NCI-H1105 (cell line): ENCODE results near the gene HSPB9.

ENCODE experiments used
- DNase-seq: peaks from one replicate; lab custom pipeline; 2025; lab: John Stamatoyannopoulos, UW

The HSPB9 gene

GRCh38 chr17:42101513-42102292 is 20.9 kb upstream of the HSPB9 start:
- DNase-seq: no peak

GRCh38 chr17:42103221-42103954 is 19.2 kb upstream of the HSPB9 start:
- DNase-seq: no peak

- DNase-seq: no peak
Observed at GRCh38 chr17:42104264-42104663, 18.3 kb upstream of the HSPB9 start.

DNA sequence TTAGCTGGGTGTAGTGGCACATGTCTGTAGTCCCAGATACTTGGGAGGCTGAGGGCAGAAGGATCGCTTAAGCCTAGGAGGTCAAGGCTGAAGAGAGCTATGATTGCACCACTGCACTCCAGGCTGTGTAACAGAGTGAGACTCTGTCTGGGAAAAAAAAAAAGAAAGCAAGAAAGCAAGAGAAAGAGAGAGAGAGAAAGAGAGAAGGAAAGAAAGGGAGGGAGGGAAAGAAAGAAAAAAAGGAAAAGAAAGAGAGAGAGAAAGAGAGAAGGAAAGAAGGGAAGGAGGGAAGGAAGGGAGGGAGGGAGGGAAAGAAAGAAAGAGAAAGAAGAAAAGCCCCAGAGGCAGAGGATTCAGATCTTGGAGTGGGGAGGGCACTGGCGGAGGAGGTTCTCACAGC is 16.6 kb upstream of the HSPB9 start:
- no peak for DNase-seq

DNA sequence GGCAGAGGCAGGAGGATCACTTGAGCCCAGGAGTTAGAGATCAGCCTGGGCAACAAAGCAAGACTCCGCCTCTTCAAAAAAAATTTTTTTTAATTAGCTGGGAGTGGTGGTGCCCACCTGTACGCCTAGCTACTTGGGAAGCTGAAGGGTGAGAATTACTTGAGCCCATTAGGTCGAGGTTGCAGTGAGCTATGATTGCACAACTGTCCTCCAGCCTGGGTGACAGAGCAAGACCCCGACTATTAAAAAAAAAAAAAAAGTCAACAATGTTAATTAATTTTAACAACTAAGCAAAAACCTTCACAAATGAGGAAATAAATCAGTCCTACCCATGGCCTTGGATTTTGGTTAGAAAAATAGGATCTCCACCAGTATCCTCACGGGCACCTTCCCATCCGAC is 15.5 kb upstream of the HSPB9 start:
- no peak for DNase-seq

- peak; percentile 80 for DNase-seq
Observed at GRCh38 chr17:42107597-42108576, 14.7 kb upstream of the HSPB9 start.

GRCh38 chr17:42109086-42109485 is 13.5 kb upstream of the HSPB9 start:
- DNase-seq: no peak

GRCh38 chr17:42110301-42111264 is 12.0 kb upstream of the HSPB9 start:
- DNase-seq: no peak

DNA sequence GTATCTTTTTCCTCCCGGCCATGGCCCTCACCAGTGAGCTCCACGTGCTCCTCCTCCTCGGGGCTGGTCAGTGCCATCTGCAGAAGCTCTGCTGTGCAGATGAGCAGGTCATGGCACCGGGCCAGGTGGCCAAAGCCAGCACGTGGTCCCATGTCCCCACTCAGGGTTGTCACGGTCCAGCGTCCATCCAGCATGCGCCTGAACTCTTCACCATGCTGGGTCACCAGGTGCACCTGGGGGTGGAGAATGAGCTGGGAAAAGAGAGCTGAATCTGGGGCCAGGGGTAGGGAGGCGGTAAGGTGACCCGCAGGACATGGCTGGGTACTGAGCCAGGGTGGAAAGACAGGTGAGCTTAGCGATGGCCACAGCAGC is 11.4 kb upstream of the HSPB9 start:
- DNase-seq: no peak

GRCh38 chr17:42111871-42112551 is 10.6 kb upstream of the HSPB9 start:
- no peak for DNase-seq

GRCh38 chr17:42112552-42113176 is 9.9 kb upstream of the HSPB9 start, which contains the start of gene DHX58:
Gene DHX58, minus strand, starts transcription at chr17:42112714. Its CDS starts 822 bp downstream, at chr17:42111892.
- no peak for DNase-seq

DNA sequence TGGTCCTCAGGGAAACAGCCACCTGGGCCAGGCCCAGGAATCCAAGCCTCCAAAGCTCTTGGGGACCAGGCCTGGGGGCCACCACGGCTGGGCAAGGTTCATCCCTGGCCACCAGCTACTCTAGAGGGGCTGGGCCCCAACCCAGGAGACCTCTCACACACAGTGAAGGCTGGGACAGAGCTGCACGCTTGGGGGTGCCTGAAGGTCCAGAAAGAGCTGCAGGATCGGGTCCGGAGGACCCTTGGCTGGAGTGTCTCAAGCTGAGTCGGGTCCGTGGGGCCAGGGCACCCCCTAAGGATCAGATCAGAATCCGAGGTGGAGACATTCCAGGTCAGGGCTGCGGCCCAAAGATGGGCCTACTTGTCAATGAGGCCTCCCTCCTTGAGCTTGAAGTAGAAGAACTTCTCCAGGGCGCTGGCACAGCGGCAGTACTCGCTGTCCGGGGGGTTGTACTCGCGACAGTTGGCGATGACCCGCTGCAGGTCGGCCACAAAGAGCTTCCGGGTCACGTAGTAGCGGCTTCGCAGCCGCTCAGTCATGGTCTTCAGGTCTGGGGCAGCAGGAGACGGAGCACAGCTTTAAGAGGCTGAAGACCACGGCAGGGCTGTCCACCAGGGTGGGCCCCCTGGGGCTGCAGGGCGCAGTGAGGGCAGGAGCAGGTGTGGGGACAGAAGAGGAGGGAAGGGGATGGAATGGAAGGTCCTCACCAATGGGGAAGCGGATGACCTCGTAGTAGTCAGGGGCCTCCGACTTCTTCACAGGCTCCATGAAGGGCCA is 9.1 kb upstream of the HSPB9 start:
- no peak for DNase-seq

GRCh38 chr17:42114118-42114517 is 8.5 kb upstream of the HSPB9 start:
- no peak for DNase-seq

- peak; percentile 35 for DNase-seq
Observed at GRCh38 chr17:42116705-42117396, 5.8 kb upstream of the HSPB9 start.

DNA sequence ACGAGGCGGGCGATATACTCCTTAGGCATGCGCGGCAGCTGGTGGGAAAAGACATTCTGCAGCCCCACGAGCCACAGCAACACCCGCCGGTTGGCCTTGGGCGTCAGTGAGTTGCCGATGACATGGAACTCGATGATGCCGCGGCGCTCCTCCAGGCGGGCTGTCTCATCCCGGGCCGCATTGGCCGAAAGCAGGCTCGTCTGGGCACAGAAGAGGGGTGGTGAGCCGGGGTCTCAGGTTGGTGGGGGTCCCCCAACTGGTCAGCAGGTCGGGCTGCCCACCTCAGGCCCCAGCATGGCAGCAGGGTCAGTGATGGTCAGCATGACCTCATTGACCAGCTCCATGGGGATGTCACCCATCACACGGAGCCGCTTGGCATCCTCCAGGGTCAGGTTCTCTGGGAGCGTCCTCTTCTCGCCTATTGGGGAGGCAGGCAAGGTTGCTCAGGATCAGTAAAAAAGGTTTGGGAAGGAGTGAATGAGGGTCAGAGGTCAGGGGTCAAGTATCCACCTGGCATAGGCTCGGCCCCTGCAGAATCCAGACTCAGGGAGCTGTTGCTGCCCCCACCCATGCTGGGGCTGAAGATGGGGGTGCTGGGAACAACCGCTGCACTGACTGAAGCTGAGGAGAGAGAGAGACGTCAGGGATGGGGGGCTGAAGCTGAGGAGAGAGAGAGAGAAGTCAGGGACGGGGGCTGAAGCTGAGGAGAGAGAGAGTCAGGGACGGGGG is 5.0 kb upstream of the HSPB9 start:
- no peak for DNase-seq

- no peak for DNase-seq
Observed at GRCh38 chr17:42118126-42118510, 4.5 kb upstream of the HSPB9 start.

DNA sequence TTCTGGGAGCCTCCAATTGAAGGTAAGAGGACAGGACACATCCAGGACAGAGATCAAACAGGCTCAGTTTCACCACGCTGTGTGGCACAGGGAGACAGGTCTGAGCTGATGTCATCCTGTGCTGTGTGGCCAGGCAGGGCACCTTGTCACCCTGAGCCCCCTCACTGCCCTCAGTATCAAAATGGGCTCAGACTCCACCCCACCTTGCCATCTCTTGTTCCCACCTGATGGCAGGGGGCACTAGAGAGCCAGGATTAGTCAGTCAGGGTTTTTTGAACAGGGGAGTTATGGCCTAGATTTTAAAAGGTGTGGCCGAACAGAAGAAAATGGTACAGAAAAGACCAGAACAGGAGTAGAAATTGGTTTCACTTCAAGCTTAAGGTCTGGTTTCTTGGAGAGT is 4.1 kb upstream of the HSPB9 start:
- peak; percentile 4 for DNase-seq

- no peak for DNase-seq
Observed at GRCh38 chr17:42119301-42119700, 3.3 kb upstream of the HSPB9 start.
